B cell (primary cell): ENCODE results near the gene ELK4. TPM values are rescaled to one million over a fixed set of nuclear protein-coding genes. Genes with fewer than 3 reads are reported as not detected.

Source experiments
- ATAC-seq: fragments of 200-7000 bp; cut with Tn5 transposase; one replicate; pipeline ENCODE4 v1.10.0; 2021; ENCODE audit warnings: low read depth, mild to moderate bottlenecking, moderate number of reproducible peaks, moderate library complexity
- CTCF ChIA-PET: fragments of 350-600 bp; sonication (Branson Sonifier 250); formaldehyde crosslinking; loops from one replicate; lab custom pipeline; 2021; ENCODE audit warnings: antibody characterized with exemption, inconsistent platforms; lab: Charles Lee
- POLR2A ChIA-PET: fragments of 350-600 bp; sonication (Branson Sonifier 250); formaldehyde crosslinking; loops from one replicate; lab custom pipeline; 2021; ENCODE audit warnings: antibody characterized with exemption; lab: Charles Lee
- DNase-seq: peaks from one replicate; pipeline ENCODE4 v3.0.0; 2013
- H2AFZ ChIP-seq: 2 replicates; pipeline ENCODE4 v1.6.1; 2012; ENCODE audit warnings: mild to moderate bottlenecking, low read depth, low read length; ENCODE audit not compliant: insufficient read depth, poor library complexity, severe bottlenecking
- H3K27ac ChIP-seq, 2 donors: 1 replicate in 1 of 2; 2 replicates in 1 of 2; pipeline ENCODE4 v1.5.1; 2012 to 2013; ENCODE audit warnings: low read length in 2 of 2, mild to moderate bottlenecking in 2 of 2, moderate library complexity in 1 of 2
- H3K27me3 ChIP-seq, 4 experiments: fragments of 200-600 bp in 1 of 4; sonication (generic) in 1 of 4; replicated peaks in 1 of 4; 1 replicate in 2 of 4; 2 replicates in 2 of 4; pipeline versions ENCODE4 v1.6.1 to v1.7.0; 2013 to 2016; ENCODE audit warnings: low read length in 3 of 4, mild to moderate bottlenecking in 2 of 4, mixed read lengths in 1 of 4, moderate library complexity in 1 of 4; ENCODE audit not compliant: insufficient read depth in 4 of 4, control insufficient read depth in 3 of 4; ENCODE audit errors: control extremely low read depth in 1 of 4
- H3K36me3 ChIP-seq, 2 experiments: replicated peaks in 1 of 2; 1 replicate in 1 of 2; 2 replicates in 1 of 2; pipeline versions ENCODE4 v1.6.1 to v1.7.1; 2013; ENCODE audit warnings: low read length in 1 of 2; ENCODE audit not compliant: insufficient read depth in 2 of 2, control insufficient read depth in 1 of 2; ENCODE audit errors: control extremely low read depth in 1 of 2, extremely low read depth in 1 of 2
- H3K4me1 ChIP-seq, 2 donors: fragments of 200-600 bp in 1 of 2; sonication (generic) in 1 of 2; 1 replicate in 1 of 2; 2 replicates in 1 of 2; pipeline versions ENCODE4 v1.5.1 to v1.6.1; 2013 to 2017; ENCODE audit warnings: low read length in 2 of 2; ENCODE audit not compliant: control insufficient read depth in 2 of 2, insufficient read depth in 2 of 2
- H3K4me2 ChIP-seq: replicated peaks from 2 replicates; pipeline ENCODE3; 2012; ENCODE audit warnings: mild to moderate bottlenecking, low read depth, low read length; ENCODE audit not compliant: poor library complexity, severe bottlenecking
- H3K4me3 ChIP-seq, 5 experiments: fragments of 200-600 bp in 1 of 5; sonication (generic) in 1 of 5; 1 replicate in 3 of 5; 2 replicates in 2 of 5; pipeline versions ENCODE4 v1.5.1 to v1.7.0; 2011 to 2016; ENCODE audit warnings: low read length in 4 of 5, mild to moderate bottlenecking in 4 of 5, low read depth in 2 of 5, control low read depth in 1 of 5, moderate library complexity in 1 of 5; ENCODE audit not compliant: insufficient read depth in 1 of 5; ENCODE audit errors: control extremely low read depth in 1 of 5, extremely low read depth in 1 of 5
- H3K79me2 ChIP-seq: fragments of 200-600 bp; sonication (generic); one replicate; pipeline ENCODE4 v1.6.0; 2016; ENCODE audit warnings: low read length; ENCODE audit not compliant: control insufficient read depth, insufficient read depth
- H3K9ac ChIP-seq: fragments of 200-600 bp; sonication (generic); 2 replicates; pipeline ENCODE4 v1.6.1; 2017; ENCODE audit warnings: mild to moderate bottlenecking, low read length, moderate library complexity
- H3K9me3 ChIP-seq, 3 donors: one replicate each; pipeline versions ENCODE4 v1.6.1 to v1.7.1; 2013; ENCODE audit warnings: low read length in 2 of 3; ENCODE audit not compliant: control insufficient read depth in 2 of 3, insufficient read depth in 1 of 3; ENCODE audit errors: control extremely low read depth in 1 of 3
- H4K20me1 ChIP-seq: 2 replicates; pipeline ENCODE4 v1.6.0; 2012; ENCODE audit warnings: mild to moderate bottlenecking, low read length; ENCODE audit not compliant: insufficient read depth, control insufficient read depth, poor library complexity, severe bottlenecking
- H3K27ac Mint-ChIP-seq: one replicate; pipeline ENCODE4 v1.8.0; 2021; ENCODE audit warnings: mixed read lengths
- H3K27me3 Mint-ChIP-seq: one replicate; pipeline ENCODE4 v1.8.0; 2021; ENCODE audit warnings: mixed read lengths
- H3K4me1 Mint-ChIP-seq: one replicate; pipeline ENCODE4 v1.8.0; 2021; ENCODE audit warnings: mixed read lengths
- H3K4me3 Mint-ChIP-seq: one replicate; pipeline ENCODE4 v1.8.0; 2021; ENCODE audit warnings: mixed read lengths
- H3K9me3 Mint-ChIP-seq: one replicate; pipeline ENCODE4 v1.8.0; 2022; ENCODE audit warnings: mixed read lengths; ENCODE audit not compliant: insufficient read depth
- CTCF ChIP-seq: fragments of 200-600 bp; IDR thresholded peaks from one replicate; pipeline ENCODE4 v1.8.0; 2022; ENCODE audit warnings: antibody characterized with exemption, mild to moderate bottlenecking
- EZH2 ChIP-seq: IDR thresholded peaks from 2 replicates; pipeline ENCODE4 v1.6.1; 2012; ENCODE audit warnings: borderline replicate concordance, low read depth, mild to moderate bottlenecking, moderate library complexity, low read length; ENCODE audit not compliant: insufficient read depth, poor library complexity, severe bottlenecking
- WGBS: methylation state at CpG from one replicate; pipeline ENCODE4 v1.1.5; 2013; ENCODE audit warnings: missing lambda C conversion rate; ENCODE audit not compliant: insufficient coverage; 5-methylcytosine and 5-hydroxymethylcytosine counted together
- intact Hi-C: fragments of 100-400 bp; cut with micrococcal nuclease; formaldehyde crosslinking; loops from one replicate; pipeline ENCODE4 v1.10.0; 2022
- polyA plus RNA-seq: library from polyadenylated mRNA; depleted of rRNA; stranded (reverse); fragments of >200 nt; gene quantifications from 2 replicates; pipeline ENCODE4 v1.2.3, GENCODE V29; 2012
- total RNA-seq, 2 donors: library from RNA; stranded (reverse); fragments of 120-200 nt in 1 of 2; gene quantifications; 1 replicate in 1 of 2; 2 replicates in 1 of 2; pipeline versions ENCODE4 v1.2.3 to v1.2.4, GENCODE V29; 2013 to 2022

Gene ELK4
- total and polyA plus RNA-seq, 2 donors (not counting 1 experiment from before 2014, with no cell fraction given) = 11.0 to 151 TPM

- no peaks in the 10 kb centered on the region for H3K36me3 ChIP-seq
- WGBS = 58% methylated on average over 9 of the region's 11 CpGs
- H3K4me1 Mint-ChIP-seq = peaks cover 28% of the 10 kb centered on the region
- no peaks in the 10 kb centered on the region for H3K27me3 Mint-ChIP-seq
- H3K4me2 ChIP-seq = peak overlapping the region; percentile 5
- no peak overlapping the region for H3K4me3 ChIP-seq
- no peak overlapping the region for H3K9ac ChIP-seq
- H2AFZ ChIP-seq = no peak overlapping the region
- intact Hi-C loops = no loop called here
- H4K20me1 ChIP-seq = no peaks in the 10 kb centered on the region
- no peak overlapping the region for H3K4me3 Mint-ChIP-seq
- CTCF ChIA-PET = interaction anchor here (1.8 kb wide), 2 partner anchors 9 to 57 kb away, joined by 3 to 4 read pairs; no protein-coding TSS in a partner anchor
- no peaks in the 10 kb centered on the region for H3K79me2 ChIP-seq
- peaks cover 0 to 5% (median 2%) of the 10 kb centered on the region in 4 experiments for H3K27me3 ChIP-seq
- no peaks in the 10 kb centered on the region for H3K9me3 Mint-ChIP-seq
- H3K27ac ChIP-seq = no peak overlapping the region
- no peak for TF ChIP-seq CTCF
- POLR2A ChIA-PET = no interaction called here
- DNase-seq = no peak
- no peaks in the 10 kb centered on the region for H3K9me3 ChIP-seq
- no peak for ATAC-seq
- H3K27ac Mint-ChIP-seq = no peak overlapping the region
- H3K4me1 ChIP-seq = peaks cover 30 to 49% of the 10 kb centered on the region in 2 donors
Measured at GRCh38 chr1:205582046-205582445, 49.8 kb downstream of the ELK4 start.

- peaks cover 30 to 48% of the 10 kb centered on the region in 2 donors for H3K4me1 ChIP-seq
- H3K4me2 ChIP-seq = no peak overlapping the region
- no peak for DNase-seq
- no peaks in the 10 kb centered on the region for H3K9me3 Mint-ChIP-seq
- peaks cover 0 to 5% (median 2%) of the 10 kb centered on the region in 4 experiments for H3K27me3 ChIP-seq
- WGBS = 98% methylated on average over 9 of the region's 9 CpGs
- H3K27me3 Mint-ChIP-seq = no peaks in the 10 kb centered on the region
- intact Hi-C loops = no loop called here
- ChIA-PET CTCF (interaction anchor here (1.8 kb wide), 1 partner anchor 10 kb away, joined by 4 read pairs; no protein-coding TSS in a partner anchor), POLR2A (no interaction called here)
- TF ChIP-seq EZH2 (no peak), CTCF (no peak)
- peaks cover 28% of the 10 kb centered on the region for H3K4me1 Mint-ChIP-seq
- H3K4me3 ChIP-seq = no peak overlapping the region
- H3K79me2 ChIP-seq = no peaks in the 10 kb centered on the region
- ATAC-seq = no peak
- no peaks in the 10 kb centered on the region for H4K20me1 ChIP-seq
- no peak overlapping the region for H2AFZ ChIP-seq
- no peaks in the 10 kb centered on the region for H3K9me3 ChIP-seq
- no peak overlapping the region for H3K9ac ChIP-seq
- no peak overlapping the region for H3K4me3 Mint-ChIP-seq
- H3K36me3 ChIP-seq = no peaks in the 10 kb centered on the region
- H3K27ac ChIP-seq = no peak overlapping the region
- no peak overlapping the region for H3K27ac Mint-ChIP-seq
Measured at GRCh38 chr1:205581321-205581980, 50.4 kb downstream of the ELK4 start.
